NCI-H446 treated with DMSO at 0.1 percent for 48 hours (cell line): ENCODE results near the gene ARHGDIA.
A peak's percentile ranks its signal among the peaks of the same experiment; 100 is the strongest.
"Not testable (repeated sequence)": the region's sequence is repeated elsewhere in the genome, so short reads cannot be mapped to it uniquely, and the experiment has no call there.

Experiments used
- DNase-seq: peaks from one replicate; lab custom pipeline; 2025; lab: John Stamatoyannopoulos, UW

ARHGDIA gene

DNA sequence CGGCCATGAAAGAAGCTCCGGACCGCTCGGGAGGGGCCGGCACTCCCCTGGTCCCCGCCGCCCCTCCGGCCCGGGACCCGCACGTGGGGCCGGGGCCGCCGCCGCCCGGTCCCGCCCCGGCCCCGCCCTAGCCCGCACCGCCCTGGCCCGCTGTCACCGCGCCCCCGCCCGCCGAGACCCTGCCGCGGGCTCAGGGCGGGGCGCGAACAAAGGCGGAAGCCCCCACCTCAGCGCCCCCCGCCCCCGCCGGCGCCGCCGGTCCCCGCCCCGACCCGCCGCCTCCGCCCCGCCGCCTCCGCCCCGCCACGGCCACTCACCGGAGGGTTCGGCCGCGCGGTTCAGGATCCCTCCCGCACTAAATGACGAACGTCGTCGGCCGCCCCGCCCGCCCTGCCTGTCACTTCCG lies at the start of gene ARHGDIA:
TSS of gene ARHGDIA (minus strand) at position 357 of the 406 bp plus-strand sequence. CDS start 1,407 bp downstream, outside the sequence.
- peak; percentile 71 for DNase-seq

DNA sequence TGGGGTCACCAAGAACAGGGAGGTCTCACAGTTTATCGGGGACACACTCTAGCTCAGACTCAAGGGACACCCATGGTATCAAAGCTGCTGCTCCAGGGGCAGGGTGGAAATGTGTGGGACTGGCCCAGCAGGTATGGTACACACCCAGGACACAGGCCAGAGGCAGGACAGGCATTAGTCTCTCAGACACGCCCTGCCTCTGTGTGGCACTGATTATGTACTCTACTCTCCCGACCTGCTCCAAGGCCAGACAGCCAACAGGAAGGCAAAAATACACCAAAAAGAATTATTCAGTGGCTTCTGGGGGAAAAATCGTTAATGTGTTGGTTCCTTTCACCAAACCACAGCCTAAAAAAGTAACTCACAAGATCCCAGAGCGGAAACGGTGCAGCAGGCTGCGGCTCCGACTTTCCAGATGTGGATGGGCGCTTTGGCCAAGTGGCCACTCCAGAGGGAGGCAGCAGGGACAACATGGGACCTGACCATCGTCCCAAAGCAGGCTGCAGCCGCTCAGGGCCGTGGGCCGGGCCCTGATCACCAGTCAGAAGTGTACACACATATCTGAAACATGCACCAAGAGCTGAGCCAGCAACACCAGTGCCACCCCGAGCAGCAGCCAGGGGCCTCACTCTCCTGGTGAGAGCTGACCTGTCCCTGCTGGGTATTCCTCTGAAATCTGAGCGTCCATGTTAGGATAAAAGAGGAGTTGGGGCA lies 47.9 kb upstream of the ARHGDIA start:
- no peak for DNase-seq

DNA sequence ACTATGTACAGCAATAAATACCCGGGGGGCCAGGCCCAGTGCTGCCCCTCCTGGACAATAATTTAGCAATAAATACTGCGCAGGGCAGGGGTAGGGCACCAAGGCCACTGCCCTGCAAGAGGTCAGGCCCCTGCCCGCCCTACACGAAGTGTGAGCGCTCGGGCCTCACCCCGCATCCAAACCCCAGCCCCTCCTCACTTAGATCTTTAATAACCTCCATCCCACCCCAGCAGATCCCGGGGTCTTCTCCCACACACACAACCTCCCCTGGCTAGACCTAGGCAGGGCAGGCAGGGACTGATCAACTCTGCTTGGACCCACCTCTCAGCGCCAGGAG lies 47.2 kb upstream of the ARHGDIA start:
- DNase-seq = not testable (repeated sequence)

DNA sequence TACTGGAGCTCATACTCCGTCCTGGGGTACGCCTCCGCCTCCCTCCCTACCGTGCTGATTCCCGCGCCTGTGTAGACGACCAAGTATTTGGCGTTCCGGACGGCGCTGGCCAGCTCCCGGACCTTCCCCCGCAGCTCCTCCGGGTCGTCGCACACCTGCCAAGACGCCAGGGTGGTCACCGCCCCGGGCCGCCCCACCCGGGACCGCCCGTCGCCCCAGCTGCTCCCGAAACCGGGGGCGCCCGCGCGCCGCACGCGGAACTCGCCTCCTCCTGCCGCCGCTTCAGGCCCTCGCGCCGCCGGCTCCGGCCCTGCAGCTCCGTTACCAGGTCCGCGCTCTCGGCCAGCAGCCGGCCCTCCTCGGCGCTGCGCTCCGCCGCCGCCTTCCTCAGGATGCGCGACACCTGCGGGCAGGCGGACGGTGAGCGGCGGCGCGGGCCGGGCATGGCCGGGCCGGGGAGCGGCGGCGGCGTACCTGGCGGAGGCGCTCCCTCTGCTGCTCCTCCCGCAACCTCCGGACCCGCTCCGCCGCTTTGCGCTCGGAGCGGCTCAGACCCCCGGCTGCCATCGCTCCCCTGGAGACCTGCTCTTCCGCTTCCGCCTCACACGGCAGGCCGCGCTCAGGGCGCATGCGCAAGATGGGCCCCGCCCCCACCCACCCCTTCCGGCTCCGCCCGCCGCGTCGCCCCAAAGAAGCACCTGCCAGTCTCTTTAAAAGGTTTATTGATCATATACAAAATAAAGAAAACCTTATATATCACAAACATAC lies 46.6 kb upstream of the ARHGDIA start, which contains the start of gene SIRT7:
TSS of gene SIRT7 (minus strand) at position 612 of the 768 bp plus-strand sequence. CDS start at position 567, 45 bp downstream.
- DNase-seq = peak; percentile 12

DNA sequence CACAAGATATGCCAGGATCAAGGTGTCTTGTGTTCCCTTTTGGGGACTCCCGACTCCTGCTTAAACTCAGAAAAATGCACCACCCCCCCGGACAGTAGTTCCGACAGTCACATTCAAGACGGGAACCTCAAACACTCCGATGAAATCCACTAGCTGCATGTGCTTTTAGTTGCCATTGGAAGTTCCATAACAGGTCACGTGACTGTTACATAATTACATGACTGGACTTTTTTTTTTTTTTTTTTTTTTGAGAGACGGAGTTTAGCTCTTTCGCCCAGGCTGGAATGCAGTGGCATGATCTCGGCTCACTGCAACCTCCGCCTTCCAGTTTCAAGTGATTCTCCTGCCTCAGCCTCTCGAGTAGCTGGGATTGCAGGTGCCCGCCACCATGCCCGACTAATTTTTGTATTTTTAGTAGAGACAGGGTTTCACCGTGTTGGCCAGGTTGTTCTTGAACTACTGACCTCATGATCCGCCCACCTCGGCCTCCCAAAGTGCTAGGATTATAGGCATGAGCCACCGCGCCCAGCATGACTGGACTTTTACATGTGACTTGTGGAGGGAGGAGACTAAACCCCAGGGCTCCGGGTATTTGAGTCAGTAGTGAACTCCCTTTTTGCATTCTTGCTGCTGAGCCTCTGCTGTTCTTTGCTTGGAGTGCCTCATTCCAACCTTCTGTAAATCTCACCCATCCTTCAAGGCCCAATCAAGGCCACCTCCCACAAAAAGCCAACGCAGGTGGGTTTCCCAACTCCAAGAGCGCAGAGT lies 45.3 kb upstream of the ARHGDIA start:
- no peak for DNase-seq

- no peak for DNase-seq
Observed at GRCh38 chr17:81915331-81915730, 44.2 kb upstream of the ARHGDIA start.

GRCh38 chr17:81914103-81914850 lies 43.1 kb upstream of the ARHGDIA start:
- no peak for DNase-seq

GRCh38 chr17:81913394-81914102 lies 42.4 kb upstream of the ARHGDIA start:
- no peak for DNase-seq

- no peak for DNase-seq
Observed at GRCh38 chr17:81912441-81913309, 41.5 kb upstream of the ARHGDIA start.

GRCh38 chr17:81911969-81912368 lies 40.8 kb upstream of the ARHGDIA start:
- DNase-seq = no peak

DNA sequence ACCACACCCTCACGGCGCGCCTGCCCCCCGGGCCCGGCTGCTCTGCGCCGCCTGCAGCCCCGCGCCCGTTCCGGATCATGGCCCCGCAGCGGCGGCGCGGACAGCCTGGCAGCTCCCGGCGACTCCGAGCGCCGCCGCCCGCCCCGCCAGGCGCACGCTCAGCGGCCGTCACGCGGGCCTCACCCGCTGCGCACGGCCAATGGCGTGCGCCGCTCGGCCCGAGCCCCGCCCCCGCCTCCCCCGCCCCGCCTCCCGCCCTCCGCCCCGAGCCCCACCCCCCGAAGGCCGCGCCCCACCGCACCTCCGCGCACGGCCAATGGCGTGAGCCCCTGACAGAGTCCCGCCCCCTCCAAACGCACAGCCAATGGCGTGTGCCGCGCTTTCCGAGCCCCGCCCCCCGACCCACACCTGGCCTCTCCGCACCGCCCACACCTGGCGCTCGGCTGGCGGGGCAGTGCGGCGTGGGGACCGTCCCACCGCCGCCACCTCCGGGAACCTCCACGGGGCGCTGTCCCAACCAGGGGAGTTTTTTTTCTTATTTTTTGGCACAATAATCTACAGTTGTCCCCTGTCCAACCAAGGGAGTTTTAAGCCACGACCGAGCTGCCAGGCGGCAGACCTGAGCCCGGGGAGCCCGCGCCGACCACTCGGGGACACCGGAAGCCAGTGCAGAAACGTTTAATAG lies 40.3 kb upstream of the ARHGDIA start, which contains the start of gene PCYT2:
TSS of gene PCYT2 (minus strand) at position 123 of the 685 bp plus-strand sequence. CDS start at position 79, 44 bp downstream.
- peak; percentile 67 for DNase-seq

DNA sequence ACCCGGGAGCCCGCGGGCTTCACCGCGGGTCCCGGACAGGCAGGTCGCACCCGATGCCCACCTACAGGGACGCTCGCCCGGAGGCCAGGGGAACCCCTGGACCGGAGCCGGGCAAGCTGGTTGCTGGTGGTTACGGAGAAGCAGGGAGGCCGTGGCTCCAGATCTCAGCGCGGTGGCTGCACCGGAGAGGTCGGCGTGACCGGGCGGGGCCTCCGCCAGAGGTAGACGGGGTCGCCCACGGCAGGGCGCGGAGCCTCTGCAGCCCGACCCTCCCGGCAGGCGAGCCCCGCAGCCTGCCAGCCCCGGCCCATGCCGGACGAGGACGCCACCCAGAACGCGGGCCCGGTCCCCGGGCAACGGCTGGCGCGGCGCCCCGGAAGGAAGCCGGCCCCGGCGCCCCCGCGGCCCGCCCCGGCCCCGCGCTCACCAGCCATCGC lies 39.7 kb upstream of the ARHGDIA start:
- no peak for DNase-seq

GRCh38 chr17:81909966-81910839 lies 39.1 kb upstream of the ARHGDIA start:
- no peak for DNase-seq

GRCh38 chr17:81909231-81909630 lies 38.1 kb upstream of the ARHGDIA start:
- DNase-seq = no peak

DNA sequence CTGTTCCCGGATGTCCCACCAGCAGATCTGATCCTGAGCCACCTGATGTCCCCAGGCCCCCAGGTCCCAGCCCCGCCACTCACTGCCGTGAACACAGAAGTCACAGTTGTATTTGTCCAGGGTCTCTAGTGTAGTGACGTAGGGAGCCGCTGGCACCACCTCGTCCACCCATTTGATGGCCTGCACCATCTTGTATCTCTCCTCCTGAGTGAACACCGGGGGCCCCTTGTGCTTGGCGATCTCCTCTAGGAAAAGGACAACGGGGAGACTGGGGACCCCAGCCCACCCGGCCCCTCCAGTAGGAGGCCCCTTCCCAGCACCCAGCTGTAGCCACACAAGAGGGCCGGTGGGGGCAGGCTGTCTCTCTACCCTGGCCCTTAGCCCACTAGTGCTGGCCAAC lies 37.7 kb upstream of the ARHGDIA start:
- DNase-seq = no peak

- DNase-seq = no peak
Observed at GRCh38 chr17:81907219-81908145, 36.3 kb upstream of the ARHGDIA start.
